Kidney (tissue), 14 donors: Measurements from ENCODE around the gene ANKRD18A. TPM values are rescaled to one million over a fixed set of nuclear protein-coding genes. Genes with fewer than 3 reads are reported as not detected.

Experiments
- DNase-seq, 5 donors: peaks; one replicate each; pipeline ENCODE4 v3.0.0-alpha.2; 2013 to 2020
- FAIRE-seq: peaks from 2 replicates; lab custom pipeline; 2012; peaks lifted over from hg19 to GRCh38; lab: Jason Lieb, UNC
- H3K27ac ChIP-seq, 2 donors: one replicate each; pipeline ENCODE4 v1.7.0; 2013; ENCODE audit warnings: low read depth in 2 of 2, low read length in 2 of 2, inconsistent platforms in 1 of 2
- H3K27me3 ChIP-seq: one replicate; pipeline ENCODE4 v1.7.1; 2013; ENCODE audit warnings: low read length, inconsistent platforms; ENCODE audit not compliant: control insufficient read depth, insufficient read depth
- H3K36me3 ChIP-seq, 3 donors: one replicate each; pipeline versions ENCODE4 v1.7.0 to v1.7.1; 2013; ENCODE audit warnings: low read length in 3 of 3, control low read depth in 1 of 3, inconsistent platforms in 1 of 3; ENCODE audit not compliant: insufficient read depth in 3 of 3, control insufficient read depth in 2 of 3
- H3K4me1 ChIP-seq, 3 donors: one replicate each; pipeline versions ENCODE4 v1.7.0 to v1.7.1; 2013; ENCODE audit warnings: low read length in 3 of 3, inconsistent platforms in 1 of 3, low read depth in 1 of 3; ENCODE audit not compliant: control insufficient read depth in 2 of 3, insufficient read depth in 2 of 3
- H3K4me3 ChIP-seq, 3 donors: one replicate each; pipeline versions ENCODE4 v1.7.0 to v1.8.1; 2013; ENCODE audit warnings: low read length in 3 of 3, control low read depth in 1 of 3, inconsistent platforms in 1 of 3
- H3K9ac ChIP-seq, 3 donors: one replicate each; pipeline versions ENCODE4 v1.7.0 to v1.7.1; 2013; ENCODE audit warnings: low read length in 3 of 3, control low read depth in 1 of 3, inconsistent platforms in 1 of 3
- H3K9me3 ChIP-seq, 3 donors: one replicate each; pipeline versions ENCODE4 v1.7.0 to v1.7.1; 2013; ENCODE audit warnings: low read length in 3 of 3, control low read depth in 1 of 3, inconsistent platforms in 1 of 3; ENCODE audit not compliant: control insufficient read depth in 2 of 3, insufficient read depth in 1 of 3
- CTCF ChIP-seq: IDR thresholded peaks from 3 replicates; pipeline ENCODE4 v1.5.1; 2012; ENCODE audit warnings: mild to moderate bottlenecking, moderate library complexity, borderline replicate concordance; ENCODE audit not compliant: insufficient read depth; ENCODE audit errors: extremely low read depth
- intact Hi-C: fragments of 100-400 bp; cut with DNase I; formaldehyde crosslinking; loops from one replicate; pipeline ENCODE4 v1.11.1; 2022
- polyA plus RNA-seq: library from polyadenylated mRNA; stranded (reverse); fragments of 350-450 nt; fragmentation: Illumina TruSeq; extraction: RNeasy Lipid Tissue Mini Kit (QIAGEN cat#74804); gene quantifications from one replicate; pipeline ENCODE4 v1.2.3, GENCODE V29; 2014; ENCODE audit warnings: low read depth, low replicate concordance; ENCODE audit not compliant: insufficient read depth
- total RNA-seq: library from RNA; stranded (reverse); fragmentation: NEBNext Ultra II Directional; extraction: Animal tissue kit (Norgen Biotek cat#: 25700); gene quantifications from one replicate; pipeline ENCODE4 v1.2.1, GENCODE V29; 2021
- donor health status: control.
- donor health status: control.
- donor health status: control.
- donor health status: control.
- donor health status: control.
- donor health status: DM: yes; HTN: yes; CAD: no.
- donor health status: Normal renal cell carcinoma (clear cell type).

ANKRD18A gene
- total and polyA plus RNA-seq, 2 donors from 2014 or later, result 2.4 to 11.6 TPM

DNA sequence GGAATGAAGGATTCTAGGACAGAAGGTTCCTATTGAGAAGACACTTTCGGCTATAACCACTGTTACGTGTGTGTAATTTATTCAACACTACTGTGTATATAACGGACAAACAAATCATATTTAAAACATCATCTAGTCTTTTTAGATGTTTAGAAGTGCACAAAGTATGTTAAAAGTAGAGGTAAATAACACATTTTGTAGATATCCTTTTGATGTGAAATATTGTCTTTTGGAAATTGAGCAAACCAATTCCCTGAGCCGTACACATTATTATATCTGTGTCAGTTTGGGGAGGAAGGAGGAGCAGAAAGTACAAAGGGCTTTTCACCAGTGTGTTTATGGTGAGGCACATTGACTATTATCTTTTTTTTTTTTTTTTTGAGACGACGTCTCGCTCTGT is 39.1 kb upstream of the ANKRD18A start:
- Histone ChIP-seq H3K4me3 (no peak overlapping the region), H3K27ac (no peak overlapping the region), H3K9me3 (no peaks in the 10 kb centered on the region), H3K27me3 (no peaks in the 10 kb centered on the region), H3K36me3 (no peaks in the 10 kb centered on the region), H3K4me1 (no peaks in the 10 kb centered on the region), H3K9ac (no peak overlapping the region)
- intact Hi-C loops, result no loop called here
- TF ChIP-seq CTCF, result no peak
- no peak for FAIRE-seq
- DNase-seq, result no peak

GRCh38 chr9:38656896-38657295 is 36.5 kb upstream of the ANKRD18A start:
- Histone ChIP-seq H3K4me3 (no peak overlapping the region), H3K9me3 (no peaks in the 10 kb centered on the region), H3K27ac (no peak overlapping the region), H3K9ac (no peak overlapping the region), H3K27me3 (no peaks in the 10 kb centered on the region), H3K4me1 (no peaks in the 10 kb centered on the region), H3K36me3 (no peaks in the 10 kb centered on the region)
- DNase-seq, result no peak
- FAIRE-seq, result no peak
- intact Hi-C loops, result no loop called here
- TF ChIP-seq CTCF, result no peak

- Histone ChIP-seq H3K9me3 (no peaks in the 10 kb centered on the region), H3K36me3 (no peaks in the 10 kb centered on the region), H3K27ac (no peak overlapping the region), H3K4me1 (no peaks in the 10 kb centered on the region), H3K9ac (no peak overlapping the region), H3K4me3 (no peak overlapping the region), H3K27me3 (no peaks in the 10 kb centered on the region)
- no peak for DNase-seq
- FAIRE-seq, result no peak
- TF ChIP-seq CTCF, result no peak
- intact Hi-C loops, result no loop called here
Observed at GRCh38 chr9:38652486-38652885, 32.1 kb upstream of the ANKRD18A start.

- H3K4me3 ChIP-seq, result no peak overlapping the region
- no peaks in the 10 kb centered on the region for H3K9me3 ChIP-seq
- DNase-seq, result no peak
- H3K4me1 ChIP-seq, result no peaks in the 10 kb centered on the region
- no peak overlapping the region for H3K9ac ChIP-seq
- no peaks in the 10 kb centered on the region for H3K27me3 ChIP-seq
- TF ChIP-seq CTCF, result no peak
- H3K27ac ChIP-seq, result no peak overlapping the region
- no peak for FAIRE-seq
- intact Hi-C loops, result no loop called here
- H3K36me3 ChIP-seq, result no peaks in the 10 kb centered on the region
Observed at GRCh38 chr9:38652044-38652443, 31.6 kb upstream of the ANKRD18A start.
